ENCODE results near the gene TENT4A.
"Not testable (repeated sequence)": the region's sequence is repeated elsewhere in the genome, so short reads cannot be mapped to it uniquely, and the experiment has no call there.

The TENT4A gene

DNA sequence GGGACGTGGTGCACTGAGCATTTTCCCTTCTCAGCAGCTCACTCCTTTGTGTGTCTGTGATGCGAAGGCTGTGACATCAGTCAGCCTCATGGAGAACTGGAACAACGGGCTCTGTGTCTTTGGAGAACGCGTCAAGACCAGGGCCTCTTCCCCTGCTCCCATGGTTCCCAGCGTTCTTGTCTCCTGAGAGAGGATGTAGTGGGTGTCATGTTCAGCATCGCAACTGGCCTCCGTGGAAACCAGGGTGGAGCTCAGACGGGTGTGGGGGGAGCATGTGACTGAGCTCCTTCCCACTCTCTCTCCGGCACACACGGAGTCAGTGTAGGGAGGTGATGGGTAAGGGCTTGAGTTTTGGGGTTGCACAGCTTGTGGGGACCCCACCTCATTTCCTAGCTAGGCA is 59.7 kb downstream of the TENT4A start:
- no peak for DNase-seq (ENCODE audit: low read depth in 2 of 2)

DNA sequence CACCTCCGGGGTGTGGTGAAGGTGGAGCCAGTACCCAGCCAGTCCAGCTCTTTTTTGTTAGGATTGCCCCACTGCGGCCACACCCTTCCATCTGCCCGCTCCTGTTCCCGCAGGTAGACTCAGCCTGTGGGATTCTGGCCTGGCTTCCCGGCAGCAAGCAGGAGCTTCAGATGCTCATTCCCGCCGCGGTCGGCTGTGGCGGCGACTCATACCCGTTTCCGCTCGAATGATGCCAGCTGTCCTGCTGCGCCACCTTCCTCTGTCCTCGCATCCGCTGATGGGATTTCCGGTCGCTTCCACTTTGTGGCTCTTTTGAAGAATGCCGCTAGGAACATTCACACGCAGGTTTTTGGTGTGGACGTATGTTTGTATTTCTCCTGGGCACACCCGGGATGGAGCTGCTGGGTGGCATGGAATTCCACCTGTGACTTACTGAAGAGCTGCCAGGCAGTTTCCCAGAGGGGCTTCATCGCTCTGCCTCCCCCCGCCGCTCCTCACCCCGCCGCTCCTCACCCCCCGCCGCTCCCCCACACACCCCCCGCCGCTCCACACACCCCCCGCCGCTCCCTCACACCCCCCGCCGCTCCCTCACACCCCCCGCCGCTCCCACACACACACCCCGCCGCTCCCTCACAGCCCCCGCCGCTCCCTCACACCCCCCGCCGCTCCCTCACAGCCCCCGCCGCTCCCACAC is 60.3 kb downstream of the TENT4A start:
- DNase-seq (ENCODE audit: low read depth in 2 of 2), result no peak

DNA sequence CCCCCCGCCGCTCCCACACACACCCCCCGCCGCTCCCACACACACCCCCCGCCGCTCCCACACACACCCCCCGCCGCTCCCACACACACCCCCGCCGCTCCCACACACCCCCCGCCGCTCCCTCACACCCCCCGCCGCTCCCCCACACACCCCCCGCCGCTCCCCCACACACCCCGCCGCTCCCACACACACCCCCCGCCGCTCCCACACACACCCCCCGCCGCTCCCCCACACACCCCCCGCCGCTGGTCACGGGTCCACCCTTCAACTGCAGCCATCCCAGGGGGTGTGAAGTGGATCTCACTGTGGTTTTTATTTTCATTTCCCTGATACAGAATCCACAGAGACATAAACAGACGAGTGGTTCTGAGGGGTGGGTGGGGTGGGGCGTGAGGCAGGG is 61.0 kb downstream of the TENT4A start:
- DNase-seq (ENCODE audit: low read depth in 2 of 2), result not testable (repeated sequence)

DNA sequence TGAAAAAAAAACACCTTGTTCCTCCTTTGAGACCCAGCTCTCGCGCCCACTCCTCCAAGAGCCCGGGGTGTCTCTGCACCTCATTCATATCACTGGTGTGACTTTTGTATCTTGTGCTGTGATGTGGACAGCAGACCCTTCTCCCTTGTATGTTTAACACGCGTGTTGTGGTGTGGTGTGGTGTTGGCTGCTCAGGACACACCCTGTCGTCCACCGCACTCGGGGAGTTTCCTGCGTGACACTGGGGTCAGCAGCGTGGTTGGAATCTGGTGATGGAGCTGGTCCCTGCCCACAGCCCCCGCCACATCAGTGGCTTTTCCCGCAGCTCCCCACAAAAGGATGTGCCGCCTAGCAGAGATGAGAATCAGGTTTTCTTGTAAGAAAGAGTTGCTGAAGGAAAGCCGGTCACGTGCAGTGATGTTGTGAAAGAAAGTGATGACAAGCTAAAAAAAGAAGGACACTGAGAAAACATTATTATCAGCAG is 61.5 kb downstream of the TENT4A start:
- no peak for DNase-seq (ENCODE audit: low read depth in 2 of 2)

DNA sequence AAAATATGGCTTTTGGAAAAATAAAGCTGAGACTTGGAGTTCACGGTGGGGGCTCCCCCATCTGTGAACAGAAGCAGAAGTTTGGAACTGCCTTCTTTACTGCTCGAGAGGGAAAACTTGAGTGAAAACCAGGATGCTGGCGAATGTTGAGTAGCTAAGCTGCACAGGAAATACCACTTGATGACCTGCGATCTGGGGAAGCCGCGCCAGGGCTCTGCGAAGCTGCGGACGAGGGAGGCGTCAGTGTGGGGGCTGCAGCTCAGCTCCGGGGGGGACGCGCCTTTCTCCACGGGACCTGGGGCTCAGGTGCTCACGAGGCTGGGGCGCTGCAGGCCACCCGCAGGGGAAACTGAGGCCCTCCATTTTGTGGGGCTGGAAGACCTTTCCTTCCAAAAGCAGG is 62.3 kb downstream of the TENT4A start:
- DNase-seq (ENCODE audit: low read depth in 2 of 2), result no peak

DNA sequence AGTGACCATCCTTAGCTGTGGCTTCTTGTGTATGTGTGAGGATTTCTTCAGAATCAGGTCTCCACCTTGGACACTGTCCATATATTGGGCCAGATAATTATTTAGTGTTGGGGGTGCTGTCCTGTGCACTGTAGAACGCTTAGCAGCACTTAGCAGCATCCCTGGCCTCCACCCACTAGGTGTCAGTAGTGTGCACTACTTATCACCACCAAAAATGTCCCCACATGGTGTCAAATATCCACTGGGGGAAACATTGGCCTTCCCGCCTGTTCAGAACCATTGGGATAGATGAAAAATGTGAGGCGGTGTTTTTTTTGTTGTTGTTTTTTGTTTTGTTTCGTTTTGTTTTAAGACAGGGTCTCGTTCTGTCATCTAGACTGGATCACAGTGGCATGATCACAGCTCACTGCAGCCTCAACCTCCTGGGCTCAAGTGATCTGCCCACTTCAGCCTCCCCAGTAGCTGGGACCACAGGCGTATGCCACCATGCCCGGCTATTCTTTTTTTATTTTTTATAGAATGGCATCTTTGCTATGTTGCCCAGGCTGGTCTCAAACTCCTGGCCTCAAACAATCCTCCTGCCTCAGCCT is 67.7 kb downstream of the TENT4A start:
- no peak for DNase-seq (ENCODE audit: low read depth in 2 of 2)

DNA sequence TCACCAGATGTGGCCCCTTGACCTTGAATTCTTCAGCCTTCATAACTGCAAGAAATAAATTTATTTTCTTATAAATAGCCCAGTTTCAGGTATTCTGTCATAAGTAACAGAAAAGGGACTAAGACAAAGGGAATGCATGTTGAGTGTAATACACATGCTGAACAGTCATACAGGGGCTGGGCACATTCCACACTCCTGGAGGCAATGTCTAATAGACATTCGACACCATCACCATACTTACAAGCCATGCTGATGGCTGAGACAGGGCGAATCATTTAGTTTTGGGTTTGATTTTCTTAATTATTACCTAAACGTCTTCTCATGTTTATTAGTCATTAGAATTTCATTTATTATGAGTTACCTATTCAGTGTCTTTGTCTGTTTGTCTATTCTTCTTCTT is 68.5 kb downstream of the TENT4A start:
- DNase-seq (ENCODE audit: low read depth in 2 of 2), result no peak

DNA sequence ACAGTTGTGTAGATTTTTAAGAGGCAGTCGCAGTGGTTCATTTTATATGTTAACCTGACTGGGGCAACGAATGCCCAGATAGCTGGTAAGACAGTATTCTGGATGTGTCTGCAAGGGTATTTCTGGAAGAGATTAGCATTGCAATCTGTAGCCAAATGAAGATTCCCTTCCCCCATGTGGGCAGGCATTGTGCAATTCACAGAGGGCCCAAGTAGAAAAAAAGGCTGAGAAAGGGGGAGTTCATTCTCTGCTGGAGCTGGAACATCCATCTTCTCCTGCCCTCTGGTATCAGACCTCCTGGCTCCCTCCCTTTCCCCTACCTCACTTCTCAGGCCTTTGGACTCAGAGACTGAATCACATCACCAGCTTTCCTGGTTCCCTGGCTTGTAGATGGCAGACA is 70.6 kb downstream of the TENT4A start:
- DNase-seq (ENCODE audit: low read depth in 2 of 2), result no peak

DNA sequence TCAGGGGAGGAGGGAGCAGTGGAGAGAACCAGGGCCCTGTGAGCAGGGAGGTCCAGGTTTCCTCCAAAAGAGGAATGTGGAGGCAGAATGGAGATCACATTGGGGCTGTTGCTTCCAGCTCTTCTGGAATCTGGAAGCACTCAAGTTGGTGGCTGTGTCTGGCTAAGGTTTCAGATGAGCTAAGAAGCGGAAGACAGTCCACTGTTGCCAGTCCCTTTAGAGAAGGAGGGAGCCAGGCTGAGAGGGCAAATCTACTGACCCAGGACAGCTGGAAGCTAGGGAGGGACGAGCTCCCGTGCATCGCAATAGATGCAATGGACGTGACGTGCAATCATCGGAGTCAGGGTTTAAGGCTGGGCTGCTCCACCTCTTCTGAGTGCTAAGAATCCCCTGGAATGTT is 71.2 kb downstream of the TENT4A start:
- DNase-seq (ENCODE audit: low read depth in 2 of 2), result no peak

DNA sequence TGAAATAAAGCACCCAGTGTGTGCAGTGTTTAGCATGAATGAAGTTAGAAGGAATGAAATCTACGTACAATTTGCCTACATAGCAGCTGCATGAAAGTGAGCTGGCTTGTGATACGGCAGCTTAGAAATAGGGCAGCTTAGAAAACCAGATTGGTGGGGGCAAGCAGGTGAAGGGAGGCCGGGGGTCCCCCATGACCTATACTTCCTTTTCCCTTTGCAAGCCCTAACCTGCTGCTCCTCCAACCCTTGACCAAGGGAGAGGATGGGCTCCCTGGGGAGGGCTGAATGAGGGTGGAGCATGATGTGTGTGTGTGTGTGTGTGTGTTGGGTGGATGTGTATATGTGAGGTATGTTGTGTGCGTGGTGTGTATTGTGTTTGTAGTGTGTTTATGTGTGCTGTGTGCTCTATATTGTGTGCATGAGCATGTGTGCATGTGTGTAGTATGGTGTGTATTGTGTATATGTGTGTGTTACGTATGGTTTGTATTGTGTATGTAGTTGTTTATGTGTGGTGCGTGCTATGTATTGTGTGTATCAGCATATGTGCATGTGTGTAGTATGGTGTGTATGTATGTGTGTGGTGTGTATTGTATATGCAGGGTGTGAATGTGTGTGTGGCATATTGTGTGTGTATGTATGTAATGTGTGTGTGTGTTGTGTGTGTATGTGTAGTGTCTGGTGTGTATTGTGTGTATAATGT is 72.1 kb downstream of the TENT4A start:
- DNase-seq (ENCODE audit: low read depth in 2 of 2), result no peak

DNA sequence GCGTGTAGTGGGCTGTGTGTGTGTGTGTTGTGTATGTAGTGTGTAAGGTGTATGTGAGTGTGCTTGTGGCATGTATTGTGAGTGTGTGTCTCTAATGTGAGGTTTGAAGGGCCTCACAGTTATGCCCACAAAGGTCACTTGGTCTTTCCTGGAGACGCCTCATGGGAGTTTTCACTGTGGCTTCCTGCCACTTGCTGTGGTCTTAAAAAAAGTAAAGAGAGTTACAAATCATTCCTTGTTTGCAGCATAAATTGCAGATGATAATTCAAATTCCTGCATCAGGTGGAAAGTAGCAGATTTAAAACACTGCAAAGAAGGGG is 72.6 kb downstream of the TENT4A start:
- no peak for DNase-seq (ENCODE audit: low read depth in 2 of 2)

DNA sequence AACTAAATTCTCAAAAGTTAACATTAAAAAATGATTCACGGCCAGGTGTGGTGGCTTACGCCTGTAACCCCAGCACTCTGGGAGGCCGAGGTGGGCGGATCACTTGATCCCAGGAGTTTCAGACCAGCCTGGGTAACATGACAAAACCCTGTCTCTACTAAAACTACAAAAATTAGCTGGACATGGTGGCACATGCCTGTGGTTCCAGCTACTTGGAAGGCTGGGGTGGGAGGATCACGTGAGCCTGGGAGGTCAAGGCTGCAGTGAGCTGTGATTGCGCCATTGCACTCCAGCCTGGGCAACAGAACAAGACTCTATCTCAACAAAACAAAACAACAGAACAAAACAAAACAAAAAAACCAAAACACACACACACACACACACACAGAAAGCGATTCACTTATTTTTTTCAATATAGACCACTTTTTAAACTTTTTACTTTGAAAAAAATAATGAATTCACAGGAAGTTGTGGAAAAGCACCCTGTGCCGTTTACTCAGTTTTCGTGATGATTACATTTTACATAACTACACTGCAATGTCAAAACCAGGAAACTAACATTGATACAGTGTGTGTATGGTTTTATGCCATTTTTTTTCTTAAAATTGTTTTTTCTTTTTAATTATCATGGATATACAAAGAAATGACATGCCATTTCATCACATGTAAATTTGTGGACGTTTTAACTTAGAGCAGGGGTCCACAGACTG is 73.7 kb downstream of the TENT4A start:
- no peak for DNase-seq (ENCODE audit: low read depth in 2 of 2)

DNA sequence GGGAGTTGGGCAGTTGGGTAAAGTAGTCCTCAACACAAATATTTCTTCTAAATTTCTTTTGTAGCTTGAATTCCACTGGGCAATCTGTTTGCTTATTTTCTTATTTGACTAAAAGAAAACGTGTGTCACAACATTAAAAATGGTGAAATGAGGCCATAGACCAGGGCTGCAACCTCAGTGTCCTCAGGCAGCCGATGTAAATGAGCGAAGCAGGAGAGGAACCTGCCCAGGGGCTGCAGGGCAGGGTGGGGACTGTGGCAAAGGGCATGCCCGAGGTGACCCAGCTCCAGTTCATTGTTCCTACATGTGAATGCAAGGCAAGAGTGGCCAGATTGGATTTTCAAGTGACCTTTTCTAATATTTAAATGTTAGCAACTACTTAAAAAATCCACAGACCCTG is 74.7 kb downstream of the TENT4A start:
- no peak for DNase-seq (ENCODE audit: low read depth in 2 of 2)

DNA sequence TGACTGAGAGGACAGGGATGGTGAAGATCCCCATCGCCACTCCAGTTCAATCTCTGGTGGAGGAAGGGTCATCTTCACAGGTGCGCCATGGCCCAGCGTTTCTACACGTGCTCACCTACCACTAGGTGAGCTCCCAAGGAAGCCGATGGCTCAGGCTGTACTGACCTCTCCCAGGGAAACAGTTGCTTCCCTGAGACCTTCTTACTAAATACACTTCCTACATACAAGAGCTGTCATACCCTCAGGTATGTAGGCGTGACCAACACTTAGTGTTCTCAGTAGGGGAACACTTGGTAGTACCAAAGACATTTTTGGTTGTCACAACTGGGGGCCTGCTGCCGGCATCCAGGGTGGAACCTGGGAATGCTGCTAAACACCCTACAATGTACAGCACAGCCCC is 75.2 kb downstream of the TENT4A start:
- DNase-seq (ENCODE audit: low read depth in 2 of 2), result no peak

DNA sequence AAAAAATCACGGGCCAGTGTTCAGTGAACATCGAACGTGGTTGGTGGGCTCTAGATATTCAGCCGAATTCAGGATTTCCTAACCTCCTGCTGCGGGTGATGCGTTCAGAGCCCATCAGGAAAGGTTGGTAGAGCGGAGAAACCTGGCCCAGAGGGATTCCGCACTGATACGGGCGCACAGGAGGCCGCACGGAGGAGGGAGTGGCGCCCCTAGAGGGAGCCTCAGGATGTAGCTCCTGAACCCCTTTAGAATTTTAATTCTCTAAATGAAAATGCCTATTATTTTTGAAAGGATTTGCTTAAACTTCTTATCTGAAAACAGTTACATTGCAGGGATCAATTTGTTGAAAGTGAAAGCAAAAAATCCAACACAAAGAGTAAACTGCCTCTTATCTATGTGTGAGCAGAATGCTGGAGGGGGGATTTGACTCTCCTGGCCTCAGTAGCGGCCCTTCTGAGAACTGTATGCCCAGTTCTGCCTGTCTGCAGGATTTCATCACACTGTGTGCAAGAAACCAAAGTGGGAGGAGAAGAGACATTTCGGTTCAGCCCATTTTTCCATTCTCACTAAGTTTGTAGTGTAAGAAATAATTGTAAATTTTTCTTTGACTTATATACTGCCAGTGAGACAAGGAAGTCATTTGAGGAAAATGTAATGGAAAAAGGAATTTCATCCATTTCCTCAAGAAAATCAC is 75.9 kb downstream of the TENT4A start:
- no peak for DNase-seq (ENCODE audit: low read depth in 2 of 2)

DNA sequence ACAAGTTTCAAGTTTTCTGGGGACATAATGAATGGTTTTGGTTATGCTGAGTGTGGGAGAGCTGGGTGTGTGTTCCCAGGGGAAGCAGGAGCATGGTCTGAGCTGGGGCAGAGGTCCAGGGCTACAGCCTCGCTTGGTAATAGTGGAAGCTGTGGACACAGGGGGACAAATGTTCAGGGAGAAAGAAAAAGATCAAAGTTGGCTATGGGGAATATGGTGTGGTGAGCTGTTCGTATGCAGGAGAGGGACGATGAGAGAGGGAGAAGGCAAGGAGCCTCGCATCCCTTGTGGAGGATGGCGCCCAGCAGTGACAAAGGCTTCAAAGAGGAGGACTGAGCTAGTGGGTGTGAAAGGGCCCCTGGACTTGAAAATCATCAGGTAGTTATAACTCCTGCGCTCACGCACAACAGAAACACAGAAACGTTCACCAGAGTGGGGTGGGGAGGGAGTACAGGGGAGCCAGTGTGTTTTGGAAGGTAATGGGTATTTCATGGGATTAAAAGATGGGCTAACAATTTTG is 77.2 kb downstream of the TENT4A start:
- DNase-seq (ENCODE audit: low read depth in 2 of 2), result no peak

DNA sequence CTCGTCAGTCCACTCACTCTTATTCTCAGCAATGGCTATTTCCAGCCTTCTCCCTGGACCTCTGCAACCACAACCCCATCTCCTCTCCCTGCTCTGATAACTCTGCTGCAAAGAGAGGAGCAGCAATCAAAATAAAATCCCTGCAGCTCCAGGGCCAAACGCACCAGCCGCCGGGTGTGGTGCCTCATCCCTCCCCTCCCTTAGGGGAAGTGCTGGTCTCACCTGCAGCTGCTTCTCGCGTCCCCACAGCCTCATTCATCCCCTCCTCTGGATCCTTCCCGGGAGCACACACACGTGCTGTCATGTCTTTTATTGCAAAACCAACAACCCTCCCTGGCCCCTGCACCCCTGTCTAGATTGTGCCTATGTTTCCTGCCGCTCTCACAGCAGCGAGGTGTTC is 77.8 kb downstream of the TENT4A start:
- DNase-seq (ENCODE audit: low read depth in 2 of 2), result no peak

DNA sequence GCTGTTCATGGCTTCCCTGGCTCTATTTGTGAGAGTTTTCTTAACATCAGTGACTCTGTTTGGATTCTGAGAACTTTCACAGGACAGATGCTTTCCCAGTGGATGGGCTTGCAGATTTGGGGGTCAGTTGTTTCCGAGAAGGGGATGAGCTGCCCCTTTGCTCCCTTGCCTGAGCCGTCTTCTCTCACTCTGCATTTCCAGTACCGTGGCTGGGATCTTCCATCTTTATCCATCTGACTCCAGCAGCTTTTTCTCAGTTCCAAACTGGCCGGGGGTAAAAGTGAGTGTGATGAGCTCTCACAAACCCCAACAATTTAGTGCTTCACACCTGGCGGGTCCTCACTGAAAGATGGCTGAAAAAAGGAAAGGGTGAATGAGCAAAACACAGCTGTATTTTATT is 79.1 kb downstream of the TENT4A start:
- DNase-seq (ENCODE audit: low read depth in 2 of 2), result no peak

DNA sequence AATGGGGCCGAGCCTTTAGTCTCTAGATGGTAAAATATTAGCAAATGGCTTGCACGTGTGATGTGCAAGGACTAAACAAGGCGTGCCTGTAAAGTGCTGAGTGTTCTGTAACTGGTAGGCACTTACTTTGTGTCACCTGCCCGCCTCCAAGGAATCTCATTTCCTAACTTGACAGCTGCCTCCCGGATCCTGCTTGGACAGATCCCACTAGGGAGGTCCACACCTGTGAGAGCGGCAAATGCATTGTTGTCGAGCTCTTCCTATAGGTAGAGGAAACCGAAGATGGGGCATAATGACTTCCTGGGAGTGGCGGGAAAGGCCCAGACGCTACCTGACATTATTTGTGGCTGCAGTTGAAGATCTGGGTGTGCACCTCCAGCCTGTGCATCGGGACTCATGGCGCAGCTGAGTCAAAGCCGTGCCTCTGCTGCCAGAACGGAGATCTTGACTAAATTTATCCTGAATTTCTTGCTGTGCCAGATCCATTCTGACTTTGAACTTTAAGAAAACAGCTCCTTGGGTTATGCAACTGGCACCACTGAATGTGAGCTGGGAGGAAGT is 79.8 kb downstream of the TENT4A start:
- no peak for DNase-seq (ENCODE audit: low read depth in 2 of 2)

DNA sequence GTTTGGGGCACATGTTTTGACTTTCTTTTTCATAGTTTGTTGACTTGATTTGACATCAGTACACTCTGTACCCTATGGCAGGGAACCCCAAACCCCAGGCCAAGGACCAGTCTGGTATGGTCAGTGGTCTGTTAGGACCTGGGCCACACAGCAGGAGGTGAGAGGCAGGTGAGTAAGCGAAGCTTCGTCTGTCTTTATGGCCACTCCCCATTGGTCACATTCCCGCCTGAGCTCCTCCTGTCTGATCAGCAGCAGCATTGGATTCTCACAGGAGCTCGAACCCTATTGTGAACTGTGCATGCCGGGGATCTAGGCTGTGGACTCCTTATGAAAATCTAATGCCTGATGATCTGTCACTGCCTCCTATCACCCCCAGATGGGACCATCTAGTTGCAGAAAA is 88.0 kb downstream of the TENT4A start:
- DNase-seq (ENCODE audit: low read depth in 2 of 2), result no peak

DNA sequence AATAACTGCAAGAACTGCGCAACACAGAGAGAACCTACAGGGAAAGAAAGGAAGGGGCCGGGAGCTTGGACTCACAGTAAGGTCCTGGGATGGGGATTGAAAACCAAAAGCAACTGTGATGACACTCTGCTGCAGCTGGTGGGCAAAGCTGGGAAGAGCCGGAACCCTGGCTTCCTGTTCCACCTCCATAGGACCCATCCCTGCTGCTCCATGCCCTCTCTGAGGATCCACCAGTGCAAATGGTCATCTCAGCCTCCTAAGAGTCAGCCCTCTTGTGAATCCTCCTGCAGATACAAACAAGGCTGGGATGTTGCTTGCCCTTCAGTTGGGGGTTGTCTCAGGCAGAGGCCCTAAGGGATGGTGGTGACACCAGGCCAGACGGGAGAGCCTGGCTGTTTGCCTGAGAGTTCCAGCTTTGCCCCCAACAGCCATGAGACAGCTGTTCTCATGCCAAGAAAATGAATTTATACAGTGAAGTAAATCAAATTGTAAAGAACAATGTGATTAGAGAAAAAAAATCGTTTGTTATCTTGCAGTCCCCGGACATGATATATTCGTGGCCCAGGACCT is 90.8 kb downstream of the TENT4A start:
- DNase-seq (ENCODE audit: low read depth in 2 of 2), result no peak

All from stimulated activated CD8-positive, alpha-beta memory T cell treated with anti-CD3 and anti-CD28 coated beads, Interleukin-15, amount 100 ng/mL, for 4 hours (primary cell).